SH-SY5Y (cell line): ENCODE data around the gene PID1.

Source experiments
- GATA2 ChIP-seq: IDR thresholded peaks from 2 replicates; pipeline ENCODE4 v1.6.1; 2011; ENCODE audit warnings: mild to moderate bottlenecking, low read depth, low read length
- GATA3 ChIP-seq: IDR thresholded peaks from 2 replicates; pipeline ENCODE4 v1.6.1; 2011; ENCODE audit warnings: low read depth, mild to moderate bottlenecking, low read length, moderate library complexity

DNA sequence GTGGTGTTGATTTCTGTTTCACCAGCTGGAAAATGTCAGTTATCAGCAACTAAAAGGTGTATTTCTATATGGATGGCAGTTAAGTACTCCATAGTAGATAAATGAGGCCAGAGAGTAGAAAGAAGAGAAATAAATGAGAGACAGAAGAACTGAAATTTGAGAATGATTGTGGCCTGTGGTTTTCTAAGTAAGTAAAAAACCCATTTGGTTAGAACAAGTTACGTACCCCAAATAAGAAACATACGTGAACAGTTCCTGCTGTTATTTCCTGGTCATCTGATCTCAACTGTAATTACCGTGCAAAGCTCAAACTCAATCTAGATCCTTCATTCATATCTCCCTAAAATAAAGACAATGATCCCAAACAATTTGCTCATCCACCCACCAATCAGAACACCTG, 181.3 kb downstream of the PID1 start:
- no peak for TF ChIP-seq GATA2
- no peak for TF ChIP-seq GATA3
